MM.1S (cell line): ENCODE results near the gene SENP1.

Source experiments
- DNase-seq: peaks from one replicate; pipeline ENCODE4 v3.0.0-alpha.2; 2015
- H2AFZ ChIP-seq: fragments of 300-600 bp; sonication (generic); 2 replicates; pipeline ENCODE4 v1.6.0; 2016; ENCODE audit warnings: antibody characterized with exemption, low read length
- H3F3A ChIP-seq: fragments of 300-600 bp; sonication (generic); 2 replicates; pipeline ENCODE4 v1.6.1; 2016; ENCODE audit warnings: mild to moderate bottlenecking, antibody characterized with exemption, low read length, moderate library complexity, mixed read lengths; ENCODE audit not compliant: insufficient read depth
- H3K27ac ChIP-seq: fragments of 300-600 bp; sonication (generic); 2 replicates; pipeline ENCODE4 v1.5.1; 2016; ENCODE audit warnings: mild to moderate bottlenecking, low read length
- H3K27me3 ChIP-seq: fragments of 300-600 bp; sonication (generic); replicated peaks from 2 replicates; pipeline ENCODE4 v1.6.0; 2016; ENCODE audit warnings: low read length; ENCODE audit not compliant: insufficient read depth
- H3K36me3 ChIP-seq: fragments of 300-600 bp; sonication (generic); replicated peaks from 2 replicates; pipeline ENCODE4 v1.6.1; 2016; ENCODE audit warnings: mild to moderate bottlenecking, low read length, mixed read lengths; ENCODE audit not compliant: insufficient read depth
- H3K4me1 ChIP-seq: fragments of 300-600 bp; sonication (generic); 2 replicates; pipeline ENCODE4 v1.6.1; 2016; ENCODE audit warnings: low read length, mixed read lengths
- H3K4me2 ChIP-seq: fragments of 300-600 bp; sonication (generic); 2 replicates; pipeline ENCODE4 v1.6.0; 2016; ENCODE audit warnings: low read depth, low read length
- H3K4me3 ChIP-seq: fragments of 300-600 bp; sonication (generic); 2 replicates; pipeline ENCODE4 v1.5.1; 2016; ENCODE audit warnings: low read length, mixed read lengths
- H3K79me2 ChIP-seq: fragments of 300-600 bp; sonication (generic); 2 replicates; pipeline ENCODE4 v1.6.1; 2016; ENCODE audit warnings: mixed run types, low read length, mixed read lengths
- H3K9ac ChIP-seq: fragments of 300-600 bp; sonication (generic); 2 replicates; pipeline ENCODE4 v1.6.1; 2016; ENCODE audit warnings: low read length, mixed read lengths
- H3K9me2 ChIP-seq: fragments of 300-600 bp; sonication (generic); replicated peaks from 2 replicates; pipeline ENCODE4 v1.6.1; 2016; ENCODE audit warnings: mild to moderate bottlenecking, low read length, mixed read lengths; ENCODE audit not compliant: insufficient read depth
- H3K9me3 ChIP-seq: fragments of 300-600 bp; sonication (generic); replicated peaks from 2 replicates; pipeline ENCODE4 v1.6.1; 2016; ENCODE audit warnings: mild to moderate bottlenecking, low read length, mixed read lengths; ENCODE audit not compliant: insufficient read depth
- H4K20me1 ChIP-seq: fragments of 300-600 bp; sonication (generic); 2 replicates; pipeline ENCODE4 v1.6.1; 2016; ENCODE audit warnings: mild to moderate bottlenecking, low read length, moderate library complexity, mixed read lengths; ENCODE audit not compliant: insufficient read depth
- CTCF ChIP-seq: fragments of 300-600 bp; sonication (generic); IDR thresholded peaks from 2 replicates; pipeline ENCODE4 v1.5.1; 2016; ENCODE audit warnings: antibody characterized with exemption, low read length, mixed read lengths
- EZH2 ChIP-seq: fragments of 300-600 bp; sonication (generic); optimal IDR thresholded peaks from 2 replicates; pipeline ENCODE3; 2017; ENCODE audit warnings: low read depth, mild to moderate bottlenecking, antibody characterized with exemption, low read length, mixed read lengths
- EZH2phosphoT487 ChIP-seq: fragments of 300-600 bp; sonication (generic); IDR thresholded peaks from 2 replicates; pipeline ENCODE4 v1.6.1; 2018; ENCODE audit warnings: antibody characterized with exemption, low read length

The SENP1 gene

GRCh38 chr12:48029491-48030172, 76.2 kb downstream of the SENP1 start:
- no peak overlapping the region for H3K9ac ChIP-seq
- no peaks in the 10 kb centered on the region for H3F3A ChIP-seq
- TF ChIP-seq CTCF (no peak), EZH2 (no peak), EZH2phosphoT487 (no peak)
- H3K27ac ChIP-seq = no peak overlapping the region
- no peaks in the 10 kb centered on the region for H3K79me2 ChIP-seq
- no peaks in the 10 kb centered on the region for H3K9me2 ChIP-seq
- H3K9me3 ChIP-seq = no peaks in the 10 kb centered on the region
- no peaks in the 10 kb centered on the region for H3K27me3 ChIP-seq
- DNase-seq = no peak
- no peak overlapping the region for H3K4me3 ChIP-seq
- H3K4me2 ChIP-seq = no peak overlapping the region
- H4K20me1 ChIP-seq = no peaks in the 10 kb centered on the region
- no peaks in the 10 kb centered on the region for H3K4me1 ChIP-seq
- no peak overlapping the region for H2AFZ ChIP-seq
- H3K36me3 ChIP-seq = no peaks in the 10 kb centered on the region

GRCh38 chr12:48028541-48029431, 77.1 kb downstream of the SENP1 start:
- no peak for TF ChIP-seq CTCF
- no peak for TF ChIP-seq EZH2
- TF ChIP-seq EZH2phosphoT487 = no peak
- no peaks in the 10 kb centered on the region for H3K79me2 ChIP-seq
- H3K9me3 ChIP-seq = no peaks in the 10 kb centered on the region
- no peaks in the 10 kb centered on the region for H3F3A ChIP-seq
- DNase-seq = no peak
- H3K4me2 ChIP-seq = no peak overlapping the region
- H3K27ac ChIP-seq = no peak overlapping the region
- no peaks in the 10 kb centered on the region for H3K9me2 ChIP-seq
- no peak overlapping the region for H3K4me3 ChIP-seq
- no peaks in the 10 kb centered on the region for H3K4me1 ChIP-seq
- H2AFZ ChIP-seq = no peak overlapping the region
- H3K9ac ChIP-seq = no peak overlapping the region
- H4K20me1 ChIP-seq = no peaks in the 10 kb centered on the region
- H3K27me3 ChIP-seq = no peaks in the 10 kb centered on the region
- H3K36me3 ChIP-seq = no peaks in the 10 kb centered on the region

- Histone ChIP-seq H3K79me2 (no peaks in the 10 kb centered on the region), H4K20me1 (no peaks in the 10 kb centered on the region), H3K27ac (no peak overlapping the region), H3K4me2 (no peak overlapping the region), H2AFZ (no peak overlapping the region), H3K36me3 (no peaks in the 10 kb centered on the region), H3K9ac (no peak overlapping the region), H3K9me2 (no peaks in the 10 kb centered on the region), H3K4me3 (no peak overlapping the region), H3K9me3 (no peaks in the 10 kb centered on the region), H3F3A (no peaks in the 10 kb centered on the region), H3K27me3 (no peaks in the 10 kb centered on the region), H3K4me1 (no peaks in the 10 kb centered on the region)
- DNase-seq = no peak
- TF ChIP-seq EZH2 (no peak), CTCF (no peak), EZH2phosphoT487 (no peak)
These were observed 78.5 kb downstream of the SENP1 start for GRCh38 chr12:48027183-48028002.
